Upper lobe of right lung (tissue), 1 donor: ENCODE results near the gene CAB39L. TPM values are rescaled to one million over a fixed set of nuclear protein-coding genes. Genes with fewer than 3 reads are reported as not detected.

Experiments
- ATAC-seq: fragments of 200-7000 bp; cut with Tn5 transposase; one replicate; pipeline ENCODE4 v1.9.1; 2020; ENCODE audit warnings: mild to moderate bottlenecking, moderate library complexity
- DNase-seq: peaks from one replicate; pipeline ENCODE4 v3.0.0-alpha.2; 2020
- H3K27ac ChIP-seq: fragments of 200-600 bp; one replicate; pipeline ENCODE4 v1.8.0; 2022
- H3K27me3 ChIP-seq: fragments of 200-600 bp; one replicate; pipeline ENCODE4 v1.8.0; 2022; ENCODE audit warnings: mild to moderate bottlenecking
- H3K36me3 ChIP-seq: fragments of 200-600 bp; one replicate; pipeline ENCODE4 v1.8.0; 2022
- H3K4me1 ChIP-seq: fragments of 200-600 bp; one replicate; pipeline ENCODE4 v1.8.0; 2022
- H3K4me3 ChIP-seq: fragments of 200-600 bp; one replicate; pipeline ENCODE4 v1.8.0; 2022; ENCODE audit warnings: mild to moderate bottlenecking
- H3K9me3 ChIP-seq: fragments of 200-600 bp; one replicate; pipeline ENCODE4 v1.8.0; 2022
- intact Hi-C: fragments of 100-400 bp; cut with DNase I; formaldehyde crosslinking; loops from one replicate; pipeline ENCODE4 v1.11.0; 2022
- long read RNA-seq: library from polyadenylated mRNA; unstranded; transcript quantifications from one replicate; pipeline ENCODE4 v2.0.0, GENCODE V29; 2021
- total RNA-seq: library from RNA; stranded (reverse); fragmentation: NEBNext Ultra II Directional; extraction: Animal tissue kit (Norgen Biotek cat#: 25700); gene quantifications from one replicate; pipeline ENCODE4 v1.2.1, GENCODE V29; 2021
- TF ChIP-seq, protein P1 (sequence below): fragments of 200-600 bp; IDR thresholded peaks from one replicate; pipeline ENCODE4 v1.8.0; 2022; ENCODE audit warnings: antibody characterized with exemption
- donor health status: DM: no; HTN: yes; CAD: no; lungs with severe emphysema.

The CAB39L gene
- 18.0 TPM for total RNA-seq
- long read RNA-seq, partial matches to known transcripts = 1 of 10 reads
- long read RNA-seq, other reads (novel, unspliced or antisense) = 5 of 10 reads

GRCh38 chr13:49443704-49444523 is at the start of gene CAB39L, which contains the start of gene SETDB2:
CAB39L (minus strand) TSS chr13:49444064; CDS start chr13:49382910, 61,154 bp downstream.
SETDB2 (plus strand) TSS chr13:49444274; CDS start chr13:49451894, 7,620 bp downstream.
- H3K36me3 ChIP-seq = no peaks in the 10 kb centered on the region
- no peaks in the 10 kb centered on the region for H3K9me3 ChIP-seq
- H3K4me3 ChIP-seq = peak within 1 kb of the TSS; percentile 82
- no peaks in the 10 kb centered on the region for H3K27me3 ChIP-seq
- peaks cover 19% of the 10 kb centered on the region for H3K4me1 ChIP-seq
- TF ChIP-seq, protein P1, sequence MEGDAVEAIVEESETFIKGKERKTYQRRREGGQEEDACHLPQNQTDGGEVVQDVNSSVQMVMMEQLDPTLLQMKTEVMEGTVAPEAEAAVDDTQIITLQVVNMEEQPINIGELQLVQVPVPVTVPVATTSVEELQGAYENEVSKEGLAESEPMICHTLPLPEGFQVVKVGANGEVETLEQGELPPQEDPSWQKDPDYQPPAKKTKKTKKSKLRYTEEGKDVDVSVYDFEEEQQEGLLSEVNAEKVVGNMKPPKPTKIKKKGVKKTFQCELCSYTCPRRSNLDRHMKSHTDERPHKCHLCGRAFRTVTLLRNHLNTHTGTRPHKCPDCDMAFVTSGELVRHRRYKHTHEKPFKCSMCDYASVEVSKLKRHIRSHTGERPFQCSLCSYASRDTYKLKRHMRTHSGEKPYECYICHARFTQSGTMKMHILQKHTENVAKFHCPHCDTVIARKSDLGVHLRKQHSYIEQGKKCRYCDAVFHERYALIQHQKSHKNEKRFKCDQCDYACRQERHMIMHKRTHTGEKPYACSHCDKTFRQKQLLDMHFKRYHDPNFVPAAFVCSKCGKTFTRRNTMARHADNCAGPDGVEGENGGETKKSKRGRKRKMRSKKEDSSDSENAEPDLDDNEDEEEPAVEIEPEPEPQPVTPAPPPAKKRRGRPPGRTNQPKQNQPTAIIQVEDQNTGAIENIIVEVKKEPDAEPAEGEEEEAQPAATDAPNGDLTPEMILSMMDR = peak; percentile 60
- intact Hi-C loops = loop anchor here (10.0 kb wide), 1 partner anchor 139 kb away; no protein-coding TSS in a partner anchor
- ATAC-seq (peak; percentile 99), DNase-seq (peak; percentile 100)
- H3K27ac ChIP-seq = peak within 1 kb of the TSS; percentile 93

GRCh38 chr13:49488563-49488962 is 44.7 kb upstream of the CAB39L start:
- TF ChIP-seq, protein P1 = no peak
- intact Hi-C loops = no loop called here

GRCh38 chr13:49481788-49482187 is 37.9 kb upstream of the CAB39L start:
- H3K4me3 ChIP-seq = no peak overlapping the region
- no peaks in the 10 kb centered on the region for H3K9me3 ChIP-seq
- peaks cover 87% of the 10 kb centered on the region for H3K36me3 ChIP-seq
- ATAC-seq (no peak), DNase-seq (no peak)
- TF ChIP-seq, protein P1 = no peak
- intact Hi-C loops = no loop called here
- no peak overlapping the region for H3K27ac ChIP-seq
- no peaks in the 10 kb centered on the region for H3K4me1 ChIP-seq
- no peaks in the 10 kb centered on the region for H3K27me3 ChIP-seq

More at GRCh38 chr13:49488563-49488962, 44.7 kb upstream of the CAB39L start:
- Histone ChIP-seq H3K4me3 (no peak overlapping the region), H3K9me3 (no peaks in the 10 kb centered on the region), H3K27me3 (no peaks in the 10 kb centered on the region), H3K27ac (no peak overlapping the region), H3K4me1 (no peaks in the 10 kb centered on the region), H3K36me3 (peaks cover 62% of the 10 kb centered on the region)
- DNase-seq (no peak), ATAC-seq (no peak)

GRCh38 chr13:49476529-49476928 is 32.7 kb upstream of the CAB39L start:
- Histone ChIP-seq H3K9me3 (no peaks in the 10 kb centered on the region), H3K27me3 (no peaks in the 10 kb centered on the region), H3K36me3 (peaks cover 85% of the 10 kb centered on the region), H3K4me1 (no peaks in the 10 kb centered on the region), H3K4me3 (no peak overlapping the region), H3K27ac (no peak overlapping the region)
- intact Hi-C loops = no loop called here
- ATAC-seq (no peak), DNase-seq (no peak)
- TF ChIP-seq, protein P1 = no peak

- TF ChIP-seq, protein P1 = no peak
- Histone ChIP-seq H3K4me1 (no peaks in the 10 kb centered on the region), H3K4me3 (no peak overlapping the region), H3K9me3 (no peaks in the 10 kb centered on the region), H3K27ac (no peak overlapping the region), H3K27me3 (no peaks in the 10 kb centered on the region), H3K36me3 (peaks cover 84% of the 10 kb centered on the region)
- intact Hi-C loops = no loop called here
- ATAC-seq (no peak), DNase-seq (no peak)
Measured at GRCh38 chr13:49472186-49472585, 28.3 kb upstream of the CAB39L start.
